Astrocyte (in vitro differentiated cells and primary cell): Measurements from ENCODE around the gene BLACAT1.

Experiments
- EZH2 ChIP-seq: IDR thresholded peaks from 2 replicates; pipeline ENCODE4 v1.6.1; 2012; ENCODE audit warnings: mild to moderate bottlenecking, low read length, inconsistent platforms; ENCODE audit not compliant: insufficient read depth
- TF ChIP-seq, protein P1 (sequence below): IDR thresholded peaks from 2 replicates; pipeline ENCODE4 v1.5.1; 2011; ENCODE audit warnings: low read depth, mild to moderate bottlenecking, inconsistent platforms, low read length, moderate library complexity; ENCODE audit not compliant: insufficient read depth

GRCh38 chr1:205502992-205503391 is 47.1 kb upstream of the BLACAT1 start:
- TF ChIP-seq EZH2, result no peak
- TF ChIP-seq, protein P1, sequence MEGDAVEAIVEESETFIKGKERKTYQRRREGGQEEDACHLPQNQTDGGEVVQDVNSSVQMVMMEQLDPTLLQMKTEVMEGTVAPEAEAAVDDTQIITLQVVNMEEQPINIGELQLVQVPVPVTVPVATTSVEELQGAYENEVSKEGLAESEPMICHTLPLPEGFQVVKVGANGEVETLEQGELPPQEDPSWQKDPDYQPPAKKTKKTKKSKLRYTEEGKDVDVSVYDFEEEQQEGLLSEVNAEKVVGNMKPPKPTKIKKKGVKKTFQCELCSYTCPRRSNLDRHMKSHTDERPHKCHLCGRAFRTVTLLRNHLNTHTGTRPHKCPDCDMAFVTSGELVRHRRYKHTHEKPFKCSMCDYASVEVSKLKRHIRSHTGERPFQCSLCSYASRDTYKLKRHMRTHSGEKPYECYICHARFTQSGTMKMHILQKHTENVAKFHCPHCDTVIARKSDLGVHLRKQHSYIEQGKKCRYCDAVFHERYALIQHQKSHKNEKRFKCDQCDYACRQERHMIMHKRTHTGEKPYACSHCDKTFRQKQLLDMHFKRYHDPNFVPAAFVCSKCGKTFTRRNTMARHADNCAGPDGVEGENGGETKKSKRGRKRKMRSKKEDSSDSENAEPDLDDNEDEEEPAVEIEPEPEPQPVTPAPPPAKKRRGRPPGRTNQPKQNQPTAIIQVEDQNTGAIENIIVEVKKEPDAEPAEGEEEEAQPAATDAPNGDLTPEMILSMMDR, result no peak
